Smooth muscle cell of the brain vasculature (primary cell): ENCODE measurements around the gene DNAJC1.

Source experiments
- DNase-seq: peaks from one replicate; pipeline ENCODE4 v3.0.0-alpha.2; 2012; ENCODE audit warnings: low read depth, low spot score

The DNAJC1 gene

DNA sequence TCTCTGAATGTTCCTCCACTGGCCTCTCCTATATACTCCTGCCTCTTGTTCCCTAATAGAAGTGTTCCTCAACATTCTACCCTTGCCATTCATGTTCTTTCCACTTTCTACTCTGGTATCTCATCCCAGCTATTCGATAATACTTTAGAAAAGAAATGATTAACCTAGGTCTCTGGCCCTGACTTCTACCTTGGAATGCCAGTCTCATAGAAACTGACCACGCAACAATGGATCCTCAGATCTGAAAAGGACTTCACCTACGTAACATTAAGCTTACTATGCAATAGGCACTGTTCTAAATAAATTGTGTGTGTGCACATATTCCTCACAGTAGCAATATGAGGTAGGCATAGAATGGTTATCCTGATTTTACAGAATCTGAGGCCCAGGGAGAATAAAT lies 234.5 kb downstream of the DNAJC1 start:
- DNase-seq: no peak

- no peak for DNase-seq
These were observed 238.9 kb downstream of the DNAJC1 start for GRCh38 chr10:21764466-21765189.

GRCh38 chr10:21760332-21760731 lies 243.2 kb downstream of the DNAJC1 start:
- no peak for DNase-seq

DNA sequence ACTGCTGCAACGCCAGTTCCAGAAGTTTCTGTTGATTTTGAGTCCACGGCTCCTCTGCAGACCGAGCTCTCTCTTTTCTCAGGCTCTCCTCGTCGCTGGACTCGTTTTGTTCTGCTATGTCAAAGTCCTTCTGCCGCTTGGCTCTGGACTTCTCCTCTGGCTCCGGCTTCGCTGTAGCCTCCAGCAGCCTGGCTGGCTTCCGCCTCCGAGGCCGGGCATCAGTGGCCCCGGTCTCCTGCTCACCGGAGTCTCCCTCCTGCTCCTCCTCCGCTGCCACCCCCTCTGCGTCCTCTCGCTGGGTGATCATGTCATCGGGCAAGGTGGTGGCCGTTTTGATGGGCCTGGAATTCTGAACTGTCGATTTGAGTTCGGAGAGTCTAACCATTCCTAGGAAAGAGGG lies 244.3 kb downstream of the DNAJC1 start:
- no peak for DNase-seq

DNA sequence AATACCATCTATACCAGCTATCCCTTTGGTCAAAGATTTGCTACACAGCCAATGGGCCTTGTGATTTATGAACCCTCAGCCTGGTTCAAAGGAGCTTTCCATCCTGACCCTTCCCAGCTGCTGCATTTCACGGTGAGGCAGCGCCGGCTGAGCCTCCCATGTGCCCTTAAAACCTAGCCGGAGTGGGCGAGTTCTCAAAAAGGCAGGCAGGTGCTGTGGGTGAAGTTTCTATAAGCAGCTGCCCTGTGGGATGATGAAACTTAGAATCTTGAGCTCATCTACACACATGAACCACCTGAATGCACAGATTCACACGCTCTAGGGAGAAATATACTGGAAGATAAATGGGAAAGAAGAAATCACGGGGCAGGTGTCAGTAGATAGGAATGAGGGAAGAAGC lies 244.8 kb downstream of the DNAJC1 start:
- DNase-seq: no peak

DNA sequence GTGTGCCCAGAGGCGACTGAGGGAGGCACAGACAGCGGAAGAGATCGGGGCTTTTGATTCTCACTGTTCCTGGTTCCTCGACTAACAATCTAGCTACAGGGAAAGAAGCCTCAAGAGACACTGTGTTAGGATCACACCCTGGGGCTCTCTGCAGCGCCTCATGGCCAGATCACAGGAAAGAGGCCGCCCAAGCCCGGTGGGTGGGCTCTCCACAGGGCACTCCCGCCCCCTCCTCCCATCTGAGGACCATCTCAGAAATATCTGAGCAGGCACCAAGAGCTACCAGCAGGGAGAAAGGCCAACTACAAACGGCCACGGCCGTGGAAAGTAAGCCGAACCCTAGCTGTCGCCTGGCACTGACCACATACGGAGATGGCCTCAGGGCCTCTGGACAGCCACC lies 245.3 kb downstream of the DNAJC1 start:
- DNase-seq: no peak

- DNase-seq: no peak
These were observed 246.2 kb downstream of the DNAJC1 start for GRCh38 chr10:21757185-21757901.

DNA sequence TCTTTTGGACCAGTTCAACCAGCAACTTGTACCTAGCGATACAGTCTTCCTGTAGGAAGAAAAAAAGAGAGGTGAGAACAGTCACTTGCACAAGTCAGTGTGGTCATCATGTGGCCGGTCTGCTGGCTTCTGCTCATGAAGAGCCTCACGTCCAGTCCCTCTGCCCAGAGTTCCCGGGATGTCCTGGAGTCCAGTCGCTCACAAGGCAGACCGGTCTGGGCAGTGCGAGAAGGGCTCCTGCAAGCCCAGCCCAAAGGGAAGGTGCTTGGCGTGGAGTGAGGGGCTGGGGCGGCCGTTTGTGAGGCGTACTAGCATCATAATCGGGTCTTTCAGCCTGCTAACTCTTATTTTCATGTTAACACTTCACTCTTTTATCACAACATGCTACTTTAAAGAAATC lies 246.8 kb downstream of the DNAJC1 start:
- DNase-seq: no peak

GRCh38 chr10:21754410-21755011 lies 249.0 kb downstream of the DNAJC1 start:
- DNase-seq: no peak

- no peak for DNase-seq
These were observed 249.8 kb downstream of the DNAJC1 start for GRCh38 chr10:21753497-21754270.

DNA sequence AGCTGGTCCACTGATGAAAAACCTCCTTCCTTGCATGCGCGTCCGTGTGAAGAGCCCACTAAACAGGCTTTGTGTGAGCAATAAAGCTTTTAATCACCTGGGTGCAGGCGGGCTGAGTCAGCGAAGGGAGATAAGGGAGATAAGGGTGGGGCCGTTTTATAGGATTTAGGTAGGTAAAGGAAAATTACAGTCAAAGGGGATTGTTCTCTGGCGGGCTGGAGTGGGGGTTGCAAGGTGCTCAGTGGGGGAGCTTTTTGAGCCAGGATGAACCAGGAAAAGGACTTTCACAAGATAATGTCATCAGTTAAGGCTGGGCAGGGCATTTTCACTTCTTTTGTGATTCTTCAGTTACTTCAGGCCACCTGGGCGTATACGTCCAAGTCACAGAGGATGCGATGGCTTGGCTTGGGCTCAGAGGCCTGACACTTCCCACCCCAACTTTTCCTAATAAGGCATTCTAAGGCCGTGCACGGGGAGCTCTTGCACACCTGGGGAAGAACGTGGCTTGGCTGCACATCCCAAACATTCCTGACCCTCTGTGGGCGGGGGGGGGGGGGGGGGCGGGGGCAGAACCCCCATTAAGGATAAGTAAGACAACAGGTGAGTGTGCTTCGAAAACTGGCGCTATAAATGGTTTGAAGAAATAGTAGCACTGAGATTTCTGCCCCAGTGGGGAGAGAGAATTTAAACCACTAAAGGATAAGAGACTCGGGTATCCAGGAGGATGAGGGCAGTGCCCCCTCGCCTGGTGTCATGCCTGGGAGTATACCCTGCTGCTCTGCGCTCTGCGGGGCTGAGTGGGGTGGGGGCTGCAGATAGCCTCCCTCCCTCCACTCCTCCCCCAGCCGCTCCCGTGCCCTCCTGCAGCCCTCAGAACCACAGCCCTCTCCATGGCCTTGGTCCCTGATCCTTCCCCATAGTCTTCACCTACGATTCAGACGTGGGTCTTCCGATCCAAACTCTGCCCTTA lies 251.9 kb downstream of the DNAJC1 start:
- no peak for DNase-seq

DNA sequence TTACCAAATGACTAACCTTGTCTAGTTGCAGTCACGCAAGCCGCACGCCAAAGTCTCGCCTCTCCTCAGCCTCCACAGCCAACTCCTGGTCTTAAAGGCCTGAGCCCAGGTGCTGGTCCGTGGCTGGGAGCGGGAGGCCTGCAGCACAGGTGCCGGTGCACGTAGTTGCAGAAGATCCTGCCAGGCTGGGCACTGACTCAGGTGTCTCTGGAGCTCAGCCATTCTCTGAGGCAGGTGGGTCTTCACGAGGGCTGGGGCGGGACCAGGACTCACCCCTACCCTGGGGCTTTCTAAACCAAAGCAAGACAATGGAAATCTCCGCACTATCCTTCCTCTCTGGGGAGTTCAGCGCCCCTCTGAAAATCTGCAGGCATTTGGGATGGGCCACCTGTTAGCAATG lies 253.1 kb downstream of the DNAJC1 start:
- no peak for DNase-seq

- DNase-seq: no peak
These were observed 253.7 kb downstream of the DNAJC1 start for GRCh38 chr10:21749788-21750187.

- DNase-seq: no peak
These were observed 255.7 kb downstream of the DNAJC1 start for GRCh38 chr10:21747809-21748208.

DNA sequence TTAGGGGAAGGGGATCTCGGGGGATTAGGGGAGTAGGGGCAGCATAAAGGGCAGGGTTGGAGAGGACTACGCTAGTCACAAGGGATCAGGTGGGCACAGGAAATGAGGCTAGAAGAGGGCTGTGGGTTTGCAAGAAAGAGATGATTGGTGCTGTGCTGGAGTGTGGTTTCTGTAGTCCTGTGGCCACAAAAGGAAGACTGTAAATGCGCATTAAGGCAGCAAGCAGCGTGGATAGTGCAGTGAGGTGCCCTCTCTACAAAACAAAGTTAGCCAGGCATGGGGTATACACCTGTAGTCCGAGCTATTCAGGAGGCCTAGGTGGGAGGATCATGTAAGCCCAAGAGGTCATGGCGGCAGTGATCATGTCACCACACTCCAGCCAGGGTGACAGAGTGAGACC lies 257.4 kb downstream of the DNAJC1 start:
- DNase-seq: no peak

DNA sequence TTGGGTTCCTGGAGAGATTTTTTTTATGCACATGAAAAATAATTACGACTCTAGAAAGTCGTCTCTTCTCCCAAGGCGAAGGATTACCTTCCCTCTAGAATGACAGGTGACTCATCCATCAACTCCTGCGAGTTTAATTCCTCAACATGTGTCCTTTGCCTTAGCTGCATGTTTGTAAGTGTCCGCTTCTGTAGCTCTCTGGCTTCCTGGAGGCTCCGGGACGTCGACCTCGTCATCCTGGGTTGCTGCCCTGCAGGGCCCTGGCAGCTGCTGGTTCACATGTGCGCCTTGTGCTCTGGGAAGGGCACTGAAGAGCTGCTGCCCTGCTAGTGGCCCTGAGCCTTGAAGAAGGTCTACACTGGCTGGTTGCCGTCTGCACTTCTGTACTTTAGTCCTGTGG lies 259.3 kb downstream of the DNAJC1 start:
- no peak for DNase-seq

DNA sequence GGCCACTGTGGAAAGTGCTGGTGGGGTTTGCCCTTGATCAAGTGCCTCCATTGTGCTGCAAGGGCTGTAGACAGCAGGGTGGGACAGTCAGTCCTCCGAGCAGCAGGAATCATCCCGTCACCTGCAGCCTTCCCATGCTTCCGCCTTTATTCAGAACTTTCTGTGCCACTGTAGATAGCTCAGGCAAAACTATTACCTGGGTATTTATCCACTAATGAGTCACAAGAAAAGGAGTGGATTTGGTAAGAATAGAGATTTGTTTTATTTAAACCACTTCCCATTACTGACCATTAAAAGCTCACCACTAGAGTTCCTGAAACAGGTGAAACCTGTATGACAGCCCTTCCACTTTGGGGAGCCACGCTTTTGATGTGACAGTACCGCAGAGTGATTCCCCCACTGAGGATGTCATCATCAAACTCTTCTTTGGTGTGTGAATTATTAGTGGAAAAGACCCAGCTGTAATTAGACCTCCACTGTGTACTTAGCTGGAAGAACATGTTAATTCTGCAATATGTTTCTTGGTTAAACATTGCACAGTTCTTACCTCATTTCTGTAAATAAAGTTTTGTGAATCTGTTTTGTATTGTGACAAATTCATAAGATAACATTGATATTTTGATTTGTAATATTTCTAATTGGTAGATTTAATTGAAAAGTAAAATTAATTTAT lies 260.7 kb downstream of the DNAJC1 start:
- DNase-seq: no peak

DNA sequence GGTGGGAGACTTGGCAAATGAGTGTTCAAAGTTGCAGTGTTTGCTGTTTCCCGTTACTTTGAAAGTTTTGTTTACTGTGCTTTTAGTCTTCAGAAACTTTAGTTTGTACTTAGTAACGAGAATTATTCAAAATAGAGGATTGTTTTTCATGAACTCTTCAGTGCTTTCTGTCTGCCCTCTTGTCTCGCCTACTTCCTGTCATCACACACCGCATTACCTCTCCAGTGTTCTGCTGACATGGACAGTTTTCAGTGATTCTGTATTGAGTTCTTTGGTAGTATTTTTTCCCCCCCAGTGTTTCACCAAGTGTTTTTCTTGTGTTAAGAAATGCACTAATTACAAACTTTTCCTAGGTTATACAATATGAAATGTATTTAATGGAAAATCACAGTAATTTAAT lies 262.5 kb downstream of the DNAJC1 start:
- no peak for DNase-seq

- no peak for DNase-seq
These were observed 266.4 kb downstream of the DNAJC1 start for GRCh38 chr10:21737106-21737505.

DNA sequence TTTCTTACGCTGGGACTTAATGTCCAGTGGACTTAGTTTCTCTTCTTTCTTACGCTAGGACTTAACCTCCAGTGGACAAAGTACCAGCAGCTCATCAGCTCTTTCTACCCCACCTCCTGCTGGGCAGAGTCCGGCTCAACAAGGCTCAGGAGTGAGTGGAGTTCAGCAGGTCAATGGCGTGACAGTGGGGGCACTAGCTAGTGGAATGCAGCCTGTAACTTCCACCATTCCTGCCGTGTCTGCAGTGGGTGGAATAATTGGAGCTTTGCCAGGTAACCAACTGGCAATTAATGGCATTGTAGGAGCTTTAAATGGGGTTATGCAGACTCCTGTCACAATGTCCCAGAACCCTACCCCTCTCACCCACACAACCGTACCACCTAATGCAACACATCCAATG lies 269.8 kb downstream of the DNAJC1 start:
- DNase-seq: no peak
